ENCODE results near the gene HIF1A.
"Not testable (repeated sequence)": the region's sequence is repeated elsewhere in the genome, so short reads cannot be mapped to it uniquely, and the experiment has no call there.

Gene HIF1A

DNA sequence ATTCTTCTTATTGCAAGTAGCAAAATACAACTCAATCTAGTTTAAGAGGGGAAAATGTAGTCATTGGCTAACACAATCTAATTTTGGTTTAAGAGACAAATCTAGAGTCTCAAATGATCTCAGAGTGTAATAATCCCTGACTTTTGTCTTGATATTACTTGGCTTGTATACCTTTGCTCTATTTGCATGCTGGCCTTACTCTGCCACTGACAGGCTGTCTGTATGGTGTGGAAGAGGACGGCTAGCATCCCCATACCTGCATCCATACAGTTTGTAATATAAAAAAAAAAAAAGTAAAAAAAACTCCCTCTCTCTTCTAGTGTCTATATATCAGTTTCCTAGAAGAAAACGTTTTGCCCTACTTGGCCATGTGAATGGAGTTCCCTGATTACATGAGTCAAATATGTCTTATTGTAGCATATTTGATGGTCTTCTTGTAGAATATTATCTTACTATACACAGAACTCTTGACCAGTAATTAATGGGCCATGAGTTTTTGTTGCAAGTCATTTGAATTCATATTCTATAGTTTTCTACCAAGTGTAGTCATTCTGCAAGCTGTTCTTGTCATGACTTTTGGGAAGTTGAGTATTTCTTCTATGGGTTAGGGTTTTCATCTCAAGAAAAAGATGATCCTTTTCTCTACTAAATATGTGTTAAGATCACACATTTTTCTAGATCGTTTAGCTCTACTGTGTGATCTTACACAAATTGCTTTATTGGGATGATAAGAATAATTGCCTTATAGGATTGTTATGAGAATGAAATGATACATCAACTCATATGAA, 8.2 kb downstream of the HIF1A start:
- H3K27ac Mint-ChIP-seq (ENCODE audit: low read depth): peak overlapping the region; percentile 6
- no peaks in the 10 kb centered on the region for H3K27me3 Mint-ChIP-seq
- DNase-seq (ENCODE audit: low spot score in 2 of 2) (no peak), ATAC-seq (replicated peaks; ENCODE audit: extremely low read depth, poor library complexity, severe bottlenecking) (no peak)
- H3K4me3 Mint-ChIP-seq: no peak overlapping the region
- peaks cover 7% of the 10 kb centered on the region for H3K36me3 Mint-ChIP-seq (ENCODE audit: insufficient read depth)
- H3K4me1 Mint-ChIP-seq: peaks cover 63% of the 10 kb centered on the region
- no peaks in the 10 kb centered on the region for H3K9me3 Mint-ChIP-seq

- peaks cover 8% of the 10 kb centered on the region for H3K36me3 Mint-ChIP-seq (ENCODE audit: insufficient read depth)
- DNase-seq (ENCODE audit: low spot score in 2 of 2) (no peak), ATAC-seq (replicated peaks; ENCODE audit: extremely low read depth, poor library complexity, severe bottlenecking) (no peak)
- H3K27me3 Mint-ChIP-seq: no peaks in the 10 kb centered on the region
- H3K4me1 Mint-ChIP-seq: peaks cover 56% of the 10 kb centered on the region
- no peak overlapping the region for H3K27ac Mint-ChIP-seq (ENCODE audit: low read depth)
- H3K9me3 Mint-ChIP-seq: no peaks in the 10 kb centered on the region
- no peak overlapping the region for H3K4me3 Mint-ChIP-seq
These were observed 9.2 kb downstream of the HIF1A start for GRCh38 chr14:61704554-61704953.

DNA sequence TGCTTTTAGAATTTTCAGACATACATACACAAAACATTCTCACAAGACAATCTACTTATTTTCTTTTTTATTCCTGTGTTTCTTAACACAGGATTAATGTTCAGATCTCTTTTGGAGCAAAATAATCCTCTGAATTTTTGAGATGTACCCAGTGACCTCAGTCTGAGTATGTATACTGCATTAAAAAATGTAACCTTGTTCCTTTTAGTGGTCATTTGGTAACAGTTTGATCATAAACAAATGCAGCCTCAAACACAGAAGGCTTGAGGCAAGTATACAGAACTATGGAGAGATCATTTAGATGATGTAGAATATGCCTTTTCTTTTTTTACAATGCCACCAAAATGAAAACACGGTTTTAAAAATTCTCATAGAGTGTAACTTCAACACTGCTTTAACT, 9.7 kb downstream of the HIF1A start:
- H3K4me1 Mint-ChIP-seq: peaks cover 56% of the 10 kb centered on the region
- H3K36me3 Mint-ChIP-seq (ENCODE audit: insufficient read depth): peaks cover 8% of the 10 kb centered on the region
- ATAC-seq (replicated peaks; ENCODE audit: extremely low read depth, poor library complexity, severe bottlenecking): no peak
- no peak for DNase-seq (ENCODE audit: low spot score in 2 of 2)
- no peaks in the 10 kb centered on the region for H3K27me3 Mint-ChIP-seq
- no peak overlapping the region for H3K27ac Mint-ChIP-seq (ENCODE audit: low read depth)
- no peaks in the 10 kb centered on the region for H3K9me3 Mint-ChIP-seq
- H3K4me3 Mint-ChIP-seq: no peak overlapping the region

DNA sequence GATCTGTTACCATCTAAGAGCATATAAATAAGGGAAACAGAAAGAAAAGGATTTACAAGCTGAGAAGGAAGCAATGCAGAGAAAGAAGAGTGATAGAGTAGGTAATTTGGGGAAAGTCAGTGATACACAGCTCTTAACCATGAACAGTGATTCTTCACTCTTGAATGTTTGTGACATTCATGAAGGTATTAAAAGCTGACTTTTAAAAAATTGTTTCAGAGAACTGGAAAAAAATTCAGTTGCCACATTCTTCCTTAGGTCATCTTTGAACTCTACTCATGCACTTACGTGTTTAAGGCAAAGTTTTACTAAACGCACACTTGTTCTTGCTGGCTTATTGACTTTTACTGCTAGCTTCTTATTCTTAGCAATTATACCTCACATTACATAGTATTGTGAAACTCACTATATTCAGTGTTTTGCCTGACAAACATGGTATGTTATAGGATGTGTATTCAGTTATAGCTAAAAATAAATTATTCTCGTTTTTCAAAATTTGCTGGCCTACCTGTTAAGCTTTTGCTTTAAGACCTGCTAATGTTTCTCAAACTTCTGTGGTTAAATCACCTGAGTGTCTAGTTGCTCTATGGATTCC, 10.9 kb downstream of the HIF1A start:
- Mint-ChIP-seq H3K4me3 (no peak overlapping the region), H3K27ac (ENCODE audit: low read depth) (no peak overlapping the region), H3K27me3 (no peaks in the 10 kb centered on the region), H3K36me3 (ENCODE audit: insufficient read depth) (peaks cover 6% of the 10 kb centered on the region), H3K9me3 (no peaks in the 10 kb centered on the region), H3K4me1 (peaks cover 52% of the 10 kb centered on the region)
- ATAC-seq (replicated peaks; ENCODE audit: extremely low read depth, poor library complexity, severe bottlenecking) (no peak), DNase-seq (ENCODE audit: low spot score in 2 of 2) (no peak)

- H3K27me3 Mint-ChIP-seq: not testable (repeated sequence)
These were observed 12.5 kb downstream of the HIF1A start for GRCh38 chr14:61707774-61708173.

DNA sequence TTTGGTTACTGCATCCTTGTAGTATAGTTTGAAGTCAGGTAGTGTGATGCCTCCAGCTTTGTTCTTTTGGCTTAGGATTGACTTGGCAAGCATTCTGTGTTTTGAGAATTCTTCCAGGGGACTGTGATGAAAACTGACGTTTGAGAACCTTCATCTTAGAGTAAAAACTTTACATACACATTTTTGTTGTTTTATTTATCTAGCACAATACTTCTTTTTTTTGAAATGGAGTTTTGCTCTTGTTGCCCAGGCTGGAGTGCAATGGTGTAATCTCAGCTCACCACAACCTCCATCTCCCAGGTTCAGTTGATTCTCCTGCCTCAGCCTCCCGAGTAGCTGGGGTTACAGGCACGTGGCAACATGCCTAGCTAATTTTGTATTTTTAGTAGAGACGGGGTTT, 13.4 kb downstream of the HIF1A start:
- not testable (repeated sequence) for H3K4me3 Mint-ChIP-seq; ATAC-seq (replicated peaks; ENCODE audit: extremely low read depth, poor library complexity, severe bottlenecking); H3K36me3 Mint-ChIP-seq (ENCODE audit: insufficient read depth); DNase-seq (ENCODE audit: low spot score in 2 of 2); H3K9me3 Mint-ChIP-seq; H3K27me3 Mint-ChIP-seq; H3K27ac Mint-ChIP-seq (ENCODE audit: low read depth)
- peaks cover 66% of the 10 kb centered on the region for H3K4me1 Mint-ChIP-seq

More at GRCh38 chr14:61707774-61708173, 12.5 kb downstream of the HIF1A start:
- not testable (repeated sequence) for ATAC-seq (replicated peaks; ENCODE audit: extremely low read depth, poor library complexity, severe bottlenecking); H3K9me3 Mint-ChIP-seq; H3K36me3 Mint-ChIP-seq (ENCODE audit: insufficient read depth); H3K4me3 Mint-ChIP-seq; DNase-seq (ENCODE audit: low spot score in 2 of 2); H3K27ac Mint-ChIP-seq (ENCODE audit: low read depth)
- peaks cover 66% of the 10 kb centered on the region for H3K4me1 Mint-ChIP-seq

GRCh38 chr14:61710853-61711817, 15.8 kb downstream of the HIF1A start:
- Mint-ChIP-seq H3K9me3 (no peaks in the 10 kb centered on the region), H3K36me3 (ENCODE audit: insufficient read depth) (peaks cover 5% of the 10 kb centered on the region), H3K27ac (ENCODE audit: low read depth) (peak overlapping the region; percentile 64), H3K27me3 (no peaks in the 10 kb centered on the region), H3K4me3 (peak overlapping the region; percentile 58), H3K4me1 (peaks cover 62% of the 10 kb centered on the region)
- no peak for DNase-seq (ENCODE audit: low spot score in 2 of 2)
- ATAC-seq (replicated peaks; ENCODE audit: extremely low read depth, poor library complexity, severe bottlenecking): peak; percentile 45

DNA sequence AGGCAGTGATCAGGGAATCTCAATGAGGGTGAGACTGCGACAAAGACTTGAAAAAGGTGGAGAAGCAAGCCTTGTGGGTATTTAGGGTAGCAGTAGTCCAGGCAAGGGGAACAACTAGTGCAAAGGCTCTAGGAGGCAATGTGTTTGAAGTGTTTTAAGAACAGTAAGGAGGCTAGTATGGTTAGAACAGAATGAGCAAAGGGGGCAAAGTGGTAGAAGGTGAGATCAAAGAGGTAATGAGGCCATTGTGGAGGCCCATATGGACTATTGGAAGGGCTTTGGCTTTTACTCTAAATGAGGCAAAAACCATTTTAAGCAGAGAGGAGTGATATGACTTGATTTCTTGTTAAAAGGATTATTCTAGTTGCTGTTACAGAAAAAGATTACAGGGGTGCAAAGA, 16.8 kb downstream of the HIF1A start:
- H3K27ac Mint-ChIP-seq (ENCODE audit: low read depth): no peak overlapping the region
- peaks cover 5% of the 10 kb centered on the region for H3K36me3 Mint-ChIP-seq (ENCODE audit: insufficient read depth)
- H3K9me3 Mint-ChIP-seq: no peaks in the 10 kb centered on the region
- H3K27me3 Mint-ChIP-seq: no peaks in the 10 kb centered on the region
- H3K4me3 Mint-ChIP-seq: no peak overlapping the region
- peaks cover 54% of the 10 kb centered on the region for H3K4me1 Mint-ChIP-seq
- DNase-seq (ENCODE audit: low spot score in 2 of 2): no peak
- ATAC-seq (replicated peaks; ENCODE audit: extremely low read depth, poor library complexity, severe bottlenecking): no peak

DNA sequence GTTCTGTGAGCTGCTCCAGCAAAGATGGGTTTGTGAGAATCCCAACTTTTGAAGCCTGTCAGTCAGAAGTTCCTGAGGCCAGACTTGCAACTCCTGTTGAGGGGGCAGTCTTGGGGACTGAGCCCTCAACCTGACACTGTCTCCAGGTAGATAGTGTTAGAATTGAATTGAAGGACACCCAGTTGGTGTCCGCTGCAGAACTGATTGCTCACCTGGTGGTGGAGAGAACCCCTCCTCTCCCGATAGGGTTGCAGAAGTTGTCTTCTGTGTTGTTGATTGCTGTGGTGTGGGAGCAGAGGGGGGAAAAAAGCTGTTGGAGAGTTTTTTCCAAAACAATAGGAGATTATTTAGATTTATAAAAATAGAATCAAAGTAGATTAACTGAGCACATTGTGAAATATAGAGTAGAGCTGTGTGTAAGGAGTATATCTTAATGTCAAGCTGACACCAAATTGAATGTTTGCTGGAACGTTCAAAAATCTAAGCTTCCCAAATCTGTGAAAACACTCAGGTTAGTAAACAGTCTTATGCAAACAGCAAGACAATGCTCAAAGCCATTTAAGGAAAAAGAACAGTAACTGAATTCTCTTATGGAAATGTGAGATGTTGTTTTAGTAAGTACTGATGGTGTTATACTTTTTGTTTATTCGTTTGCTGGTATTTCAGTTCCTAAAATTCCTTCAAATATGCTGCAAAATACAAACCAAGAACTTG, 18.6 kb downstream of the HIF1A start:
- peaks cover 3% of the 10 kb centered on the region for H3K36me3 Mint-ChIP-seq (ENCODE audit: insufficient read depth)
- DNase-seq (ENCODE audit: low spot score in 2 of 2) (no peak), ATAC-seq (replicated peaks; ENCODE audit: extremely low read depth, poor library complexity, severe bottlenecking) (no peak)
- H3K4me3 Mint-ChIP-seq: no peak overlapping the region
- peaks cover 53% of the 10 kb centered on the region for H3K4me1 Mint-ChIP-seq
- no peaks in the 10 kb centered on the region for H3K27me3 Mint-ChIP-seq
- H3K27ac Mint-ChIP-seq (ENCODE audit: low read depth): no peak overlapping the region
- H3K9me3 Mint-ChIP-seq: no peaks in the 10 kb centered on the region

DNA sequence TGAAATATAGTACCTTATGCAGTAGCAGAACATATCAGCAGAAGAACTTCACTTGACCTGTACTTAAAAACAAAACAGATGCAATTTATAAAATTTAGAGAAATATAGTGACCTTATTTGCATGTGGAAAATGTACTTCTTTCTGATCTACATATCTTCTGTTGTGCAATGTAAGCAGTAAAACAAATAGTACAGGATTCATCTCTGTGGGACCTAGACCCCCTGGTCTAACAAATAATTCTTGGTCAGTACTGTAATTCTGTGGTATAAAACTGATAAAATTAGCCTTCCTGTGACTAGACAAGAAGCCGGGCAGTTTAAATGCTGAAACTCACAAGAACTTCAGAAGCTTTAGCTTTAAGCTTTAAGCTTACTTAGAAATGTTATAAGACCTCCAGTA, 21.6 kb downstream of the HIF1A start:
- H3K36me3 Mint-ChIP-seq (ENCODE audit: insufficient read depth): peaks cover 6% of the 10 kb centered on the region

DNA sequence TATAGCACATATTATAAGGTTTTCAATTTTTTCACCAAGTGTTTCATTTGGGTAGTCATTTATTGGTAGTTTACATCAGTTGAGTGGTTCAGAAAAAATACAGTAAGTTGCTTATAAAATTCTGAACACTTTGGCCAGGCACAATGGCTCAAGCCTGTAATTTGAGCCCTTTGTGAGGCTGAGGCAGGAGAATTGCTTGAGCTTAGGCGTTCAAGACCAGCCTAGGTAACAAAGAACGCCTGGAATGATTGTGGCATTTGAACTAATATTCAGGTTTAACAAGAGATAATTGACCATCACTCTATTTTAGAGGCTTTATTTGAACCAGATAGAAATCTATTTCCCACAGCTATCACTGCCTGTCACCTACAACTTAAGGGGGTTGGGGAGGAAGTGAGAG, 22.7 kb downstream of the HIF1A start:
- peaks cover 43% of the 10 kb centered on the region for H3K4me1 Mint-ChIP-seq
- ATAC-seq (replicated peaks; ENCODE audit: extremely low read depth, poor library complexity, severe bottlenecking) (no peak), DNase-seq (ENCODE audit: low spot score in 2 of 2) (no peak)
- H3K9me3 Mint-ChIP-seq: no peaks in the 10 kb centered on the region
- H3K36me3 Mint-ChIP-seq (ENCODE audit: insufficient read depth): peaks cover 11% of the 10 kb centered on the region
- H3K4me3 Mint-ChIP-seq: no peak overlapping the region
- no peaks in the 10 kb centered on the region for H3K27me3 Mint-ChIP-seq
- no peak overlapping the region for H3K27ac Mint-ChIP-seq (ENCODE audit: low read depth)

More for the DNA sequence above, 21.6 kb downstream of the HIF1A start:
- no peak for DNase-seq (ENCODE audit: low spot score in 2 of 2)
- H3K4me3 Mint-ChIP-seq: no peak overlapping the region
- H3K9me3 Mint-ChIP-seq: no peaks in the 10 kb centered on the region
- no peak for ATAC-seq (replicated peaks; ENCODE audit: extremely low read depth, poor library complexity, severe bottlenecking)
- H3K27me3 Mint-ChIP-seq: no peaks in the 10 kb centered on the region
- H3K27ac Mint-ChIP-seq (ENCODE audit: low read depth): peak overlapping the region; percentile 55
- H3K4me1 Mint-ChIP-seq: peaks cover 54% of the 10 kb centered on the region
